SKM-1 treated with dmso at 0.1 percent for 144 hours (cell line): ENCODE measurements around the gene GAL3ST1.

Experiments used
- DNase-seq: peaks from one replicate; lab custom pipeline; 2025; ENCODE audit not compliant: unreplicated experiment; lab: John Stamatoyannopoulos, UW

The GAL3ST1 gene

GRCh38 chr22:30537083-30537731 is 37.3 kb downstream of the GAL3ST1 start:
- no peak for DNase-seq

GRCh38 chr22:30535182-30535581 is 39.3 kb downstream of the GAL3ST1 start:
- no peak for DNase-seq

- no peak for DNase-seq
Observed at GRCh38 chr22:30531651-30532608, 42.5 kb downstream of the GAL3ST1 start.

- no peak for DNase-seq
Observed at GRCh38 chr22:30526656-30527055, 47.8 kb downstream of the GAL3ST1 start.

- DNase-seq = no peak
Observed at GRCh38 chr22:30523646-30524489, 50.6 kb downstream of the GAL3ST1 start.

GRCh38 chr22:30521368-30522156 is 52.9 kb downstream of the GAL3ST1 start:
- no peak for DNase-seq

- DNase-seq = no peak
Observed at GRCh38 chr22:30519842-30520425, 54.5 kb downstream of the GAL3ST1 start.

GRCh38 chr22:30516731-30517130 is 57.7 kb downstream of the GAL3ST1 start:
- no peak for DNase-seq

- no peak for DNase-seq
Observed at GRCh38 chr22:30516273-30516672, 58.2 kb downstream of the GAL3ST1 start.

GRCh38 chr22:30514252-30514651 is 60.2 kb downstream of the GAL3ST1 start:
- no peak for DNase-seq

GRCh38 chr22:30513462-30513861 is 61.0 kb downstream of the GAL3ST1 start:
- no peak for DNase-seq

GRCh38 chr22:30511911-30512310 is 62.6 kb downstream of the GAL3ST1 start:
- DNase-seq = no peak

GRCh38 chr22:30511109-30511508 is 63.4 kb downstream of the GAL3ST1 start:
- DNase-seq = no peak

- DNase-seq = no peak
Observed at GRCh38 chr22:30508216-30508615, 66.2 kb downstream of the GAL3ST1 start.

- no peak for DNase-seq
Observed at GRCh38 chr22:30507670-30508069, 66.8 kb downstream of the GAL3ST1 start.

- no peak for DNase-seq
Observed at GRCh38 chr22:30506507-30506968, 67.9 kb downstream of the GAL3ST1 start.
